Measurements from ENCODE around the gene DIO1. TPM values are rescaled to one million over a fixed set of nuclear protein-coding genes. Genes with fewer than 3 reads are reported as not detected.

DIO1 gene
- polyA plus RNA-seq, 3 donors, result 0.22 to 0.73 TPM; not detected in 1

DNA sequence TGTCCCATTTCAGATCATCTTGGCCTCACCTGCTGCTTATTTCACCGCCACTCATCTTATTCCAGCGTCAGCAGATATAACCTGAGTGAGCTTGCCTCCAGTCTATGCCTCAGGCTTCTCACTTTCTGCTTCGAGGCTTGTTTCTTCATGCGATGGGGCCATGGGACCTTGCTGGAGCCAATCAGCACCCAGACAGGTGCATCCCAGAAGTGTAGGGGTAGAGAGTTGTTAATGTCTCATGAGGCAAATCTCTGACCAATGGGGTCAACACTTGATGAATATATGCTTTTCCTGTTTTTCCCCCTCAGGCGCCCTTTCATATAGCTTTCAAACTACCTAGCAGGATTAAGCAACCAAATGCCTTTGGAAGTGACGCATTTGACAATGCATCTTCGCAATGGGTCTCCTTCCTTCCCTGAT lies 3.5 kb upstream of the DIO1 start:
- peaks cover 50% of the 10 kb centered on the region for H3K4me1 Mint-ChIP-seq
- H3K4me1 ChIP-seq (ENCODE audit: control insufficient read depth in 1 of 2, insufficient read depth in 2 of 2, low read length in 2 of 2), result peaks cover 29 to 43% of the 10 kb centered on the region in 2 donors
- peak overlapping the region; percentile 68 to 88 (median 82) for H3K4me3 ChIP-seq (replicated peaks in 1 of 3; ENCODE audit: low read depth in 2 of 3, low read length in 3 of 3)
- H3K9me3 Mint-ChIP-seq, result no peaks in the 10 kb centered on the region
- no peaks in the 10 kb centered on the region for H3K27me3 ChIP-seq (ENCODE audit: control insufficient read depth in 2 of 2, insufficient read depth in 2 of 2, low read length in 2 of 2)
- peak overlapping the region; percentile 61 to 97 (median 96) for H3K27ac Mint-ChIP-seq
- peak overlapping the region; percentile 81 for H3K4me2 ChIP-seq (replicated peaks; ENCODE audit: extremely low read depth, low read length, poor library complexity, severe bottlenecking)
- peaks cover 0 to 4% (median 2%) of the 10 kb centered on the region in 3 donors for H3K27me3 Mint-ChIP-seq (ENCODE audit: low read depth in 3 of 3)
- H3K27ac ChIP-seq (ENCODE audit: low read depth in 1 of 2, low read length in 2 of 2), result peak overlapping the region in 1 of 2 donors; percentile 83
- peak in 2 of 3 donors; percentile 5 to 49 for DNase-seq
- peak overlapping the region in 1 of 2 donors; percentile 96 for H3K4me3 Mint-ChIP-seq
- H3K79me2 ChIP-seq (ENCODE audit: insufficient read depth, low read length), result no peaks in the 10 kb centered on the region
- peaks cover 18 to 31% of the 10 kb centered on the region in 2 donors for H3K36me3 ChIP-seq (replicated peaks in 1 of 2; ENCODE audit: control insufficient read depth in 1 of 2, insufficient read depth in 2 of 2, low read length in 2 of 2)
- intact Hi-C loops (cut with micrococcal nuclease), result loop anchor here (2.0 to 10.0 kb wide), 3 partner anchors 53 to 164 kb away; partner anchors contain the start of genes IFT25 (in 1 of the 2), NDC1 (in 1 of the 2), TCEANC2 (in 1 of the 2) and TMEM59 (in 1 of the 2)
- H3K36me3 Mint-ChIP-seq, result peaks cover 16 to 25% of the 10 kb centered on the region in 2 donors
- H2AFZ ChIP-seq (ENCODE audit: insufficient read depth, low read depth, low read length, poor library complexity, severe bottlenecking), result peak overlapping the region; percentile 88
- H4K20me1 ChIP-seq (ENCODE audit: insufficient read depth, low read length), result no peaks in the 10 kb centered on the region
- peak overlapping the region; percentile 79 for H3K9ac ChIP-seq (ENCODE audit: insufficient read depth, low read length, poor library complexity, severe bottlenecking)
- WGBS (ENCODE audit: insufficient coverage), result 90% methylated on average over 7 of the region's 7 CpGs
- TF ChIP-seq, protein P1, sequence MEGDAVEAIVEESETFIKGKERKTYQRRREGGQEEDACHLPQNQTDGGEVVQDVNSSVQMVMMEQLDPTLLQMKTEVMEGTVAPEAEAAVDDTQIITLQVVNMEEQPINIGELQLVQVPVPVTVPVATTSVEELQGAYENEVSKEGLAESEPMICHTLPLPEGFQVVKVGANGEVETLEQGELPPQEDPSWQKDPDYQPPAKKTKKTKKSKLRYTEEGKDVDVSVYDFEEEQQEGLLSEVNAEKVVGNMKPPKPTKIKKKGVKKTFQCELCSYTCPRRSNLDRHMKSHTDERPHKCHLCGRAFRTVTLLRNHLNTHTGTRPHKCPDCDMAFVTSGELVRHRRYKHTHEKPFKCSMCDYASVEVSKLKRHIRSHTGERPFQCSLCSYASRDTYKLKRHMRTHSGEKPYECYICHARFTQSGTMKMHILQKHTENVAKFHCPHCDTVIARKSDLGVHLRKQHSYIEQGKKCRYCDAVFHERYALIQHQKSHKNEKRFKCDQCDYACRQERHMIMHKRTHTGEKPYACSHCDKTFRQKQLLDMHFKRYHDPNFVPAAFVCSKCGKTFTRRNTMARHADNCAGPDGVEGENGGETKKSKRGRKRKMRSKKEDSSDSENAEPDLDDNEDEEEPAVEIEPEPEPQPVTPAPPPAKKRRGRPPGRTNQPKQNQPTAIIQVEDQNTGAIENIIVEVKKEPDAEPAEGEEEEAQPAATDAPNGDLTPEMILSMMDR (IDR thresholded peaks at IDR 0.05), result no peak
- no peaks in the 10 kb centered on the region for H3K9me3 ChIP-seq (replicated peaks in 1 of 2; ENCODE audit: control insufficient read depth in 1 of 2, insufficient read depth in 1 of 2, low read length in 2 of 2)

DNA sequence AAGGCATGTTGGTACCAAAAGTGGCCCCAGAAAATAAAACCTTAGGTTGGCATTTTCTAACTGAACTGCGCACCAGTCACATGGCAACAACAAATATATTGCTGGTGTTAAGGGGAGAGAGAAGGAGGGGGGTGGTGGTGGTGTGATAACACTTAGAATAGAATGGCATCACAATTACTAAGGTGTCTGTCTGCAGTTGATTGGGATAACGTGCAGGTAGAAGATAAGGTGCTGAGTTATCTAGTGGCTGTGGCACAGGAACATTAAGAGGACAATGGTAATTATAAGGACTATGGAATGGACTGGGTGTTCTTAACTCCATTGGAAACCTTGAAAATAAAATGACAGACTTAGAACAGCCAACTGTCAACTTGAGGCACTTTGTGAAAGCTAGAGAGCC lies 3.0 kb upstream of the DIO1 start:
- Histone ChIP-seq H3K9me3 (replicated peaks in 1 of 2; ENCODE audit: control insufficient read depth in 1 of 2, insufficient read depth in 1 of 2, low read length in 2 of 2) (no peaks in the 10 kb centered on the region), H3K79me2 (ENCODE audit: insufficient read depth, low read length) (no peaks in the 10 kb centered on the region), H3K27ac (ENCODE audit: low read depth in 1 of 2, low read length in 2 of 2) (no peak overlapping the region), H3K9ac (ENCODE audit: insufficient read depth, low read length, poor library complexity, severe bottlenecking) (no peak overlapping the region), H4K20me1 (ENCODE audit: insufficient read depth, low read length) (no peaks in the 10 kb centered on the region), H3K4me1 (ENCODE audit: control insufficient read depth in 1 of 2, insufficient read depth in 2 of 2, low read length in 2 of 2) (peaks cover 29 to 43% of the 10 kb centered on the region in 2 donors), H3K4me2 (replicated peaks; ENCODE audit: extremely low read depth, low read length, poor library complexity, severe bottlenecking) (no peak overlapping the region), H3K27me3 (ENCODE audit: control insufficient read depth in 2 of 2, insufficient read depth in 2 of 2, low read length in 2 of 2) (no peaks in the 10 kb centered on the region), H3K4me3 (replicated peaks in 1 of 3; ENCODE audit: low read depth in 2 of 3, low read length in 3 of 3) (no peak overlapping the region), H3K36me3 (replicated peaks in 1 of 2; ENCODE audit: control insufficient read depth in 1 of 2, insufficient read depth in 2 of 2, low read length in 2 of 2) (peaks cover 14 to 26% of the 10 kb centered on the region in 2 donors), H2AFZ (ENCODE audit: insufficient read depth, low read depth, low read length, poor library complexity, severe bottlenecking) (no peak overlapping the region)
- Mint-ChIP-seq H3K27ac (peak overlapping the region in 2 of 7 donors; percentile 96 to 97), H3K9me3 (no peaks in the 10 kb centered on the region), H3K36me3 (peaks cover 12 to 20% of the 10 kb centered on the region in 2 donors), H3K27me3 (ENCODE audit: low read depth in 3 of 3) (peaks cover 0 to 4% (median 2%) of the 10 kb centered on the region in 3 donors), H3K4me3 (no peak overlapping the region), H3K4me1 (peaks cover 51% of the 10 kb centered on the region)
- intact Hi-C loops (cut with micrococcal nuclease), result loop anchor here (2.0 to 10.0 kb wide), 3 partner anchors 54 to 164 kb away; partner anchors contain the start of genes IFT25 (in 1 of the 2), NDC1 (in 1 of the 2), TCEANC2 (in 1 of the 2) and TMEM59 (in 1 of the 2)
- 100% methylated on average over 1 of the region's 2 CpGs for WGBS (ENCODE audit: insufficient coverage)
- TF ChIP-seq, protein P1 (IDR thresholded peaks at IDR 0.05), result no peak
- no peak for DNase-seq

Measured in CD14-positive monocyte (primary cell).